GM12874 (cell line): ENCODE data around the gene ADISSP.
A peak's percentile ranks its signal among the peaks of the same experiment; 100 is the strongest.

ENCODE experiments used
- CTCF ChIP-seq: IDR thresholded peaks from 2 replicates; pipeline ENCODE4 v1.5.1; 2011; ENCODE audit warnings: low read depth, mild to moderate bottlenecking, control low read depth, low read length, moderate library complexity; ENCODE audit not compliant: insufficient read depth

ADISSP gene

GRCh38 chr20:3710703-3711483 lies 56.7 kb downstream of the ADISSP start:
- TF ChIP-seq CTCF = peak; percentile 94

GRCh38 chr20:3710011-3710466 lies 57.5 kb downstream of the ADISSP start:
- no peak for TF ChIP-seq CTCF

- no peak for TF ChIP-seq CTCF
These were observed 60.0 kb downstream of the ADISSP start for GRCh38 chr20:3707508-3707899.

- TF ChIP-seq CTCF = no peak
These were observed 60.6 kb downstream of the ADISSP start for GRCh38 chr20:3706774-3707507.

- no peak for TF ChIP-seq CTCF
These were observed 61.4 kb downstream of the ADISSP start for GRCh38 chr20:3705970-3706739.

GRCh38 chr20:3705491-3705969 lies 62.0 kb downstream of the ADISSP start:
- no peak for TF ChIP-seq CTCF

- no peak for TF ChIP-seq CTCF
These were observed 63.5 kb downstream of the ADISSP start for GRCh38 chr20:3704087-3704486.
